Medulla oblongata (tissue), 1 donor: ENCODE results near the gene BOD1.

ENCODE experiments used
- DNase-seq: peaks from one replicate; pipeline ENCODE4 v3.0.0-alpha.2; 2015; ENCODE audit errors: extremely low spot score

Gene BOD1

GRCh38 chr5:173640156-173640804 is 23.8 kb upstream of the BOD1 start:
- DNase-seq = no peak

GRCh38 chr5:173638126-173639040 is 21.9 kb upstream of the BOD1 start:
- DNase-seq = no peak

- DNase-seq = no peak
Observed at GRCh38 chr5:173637340-173637739, 20.9 kb upstream of the BOD1 start.

GRCh38 chr5:173634465-173634983 is 18.1 kb upstream of the BOD1 start:
- no peak for DNase-seq

GRCh38 chr5:173633304-173633703 is 16.9 kb upstream of the BOD1 start:
- DNase-seq = no peak

GRCh38 chr5:173631478-173631877 is 15.0 kb upstream of the BOD1 start:
- DNase-seq = no peak

- no peak for DNase-seq
Observed at GRCh38 chr5:173630724-173631365, 14.4 kb upstream of the BOD1 start.

GRCh38 chr5:173629628-173630027 is 13.2 kb upstream of the BOD1 start:
- no peak for DNase-seq

- no peak for DNase-seq
Observed at GRCh38 chr5:173628501-173628900, 12.1 kb upstream of the BOD1 start.

- peak; percentile 92 for DNase-seq
Observed at GRCh38 chr5:173627860-173628392, 11.5 kb upstream of the BOD1 start.

GRCh38 chr5:173627271-173627670 is 10.8 kb upstream of the BOD1 start:
- DNase-seq = no peak

- peak; percentile 82 for DNase-seq
Observed at GRCh38 chr5:173626505-173626820, 10.0 kb upstream of the BOD1 start.

GRCh38 chr5:173625673-173626504 is 9.4 kb upstream of the BOD1 start:
- DNase-seq = no peak

- no peak for DNase-seq
Observed at GRCh38 chr5:173625261-173625660, 8.8 kb upstream of the BOD1 start.

- no peak for DNase-seq
Observed at GRCh38 chr5:173624282-173624681, 7.8 kb upstream of the BOD1 start.

- no peak for DNase-seq
Observed at GRCh38 chr5:173623789-173624188, 7.3 kb upstream of the BOD1 start.

- no peak for DNase-seq
Observed at GRCh38 chr5:173623296-173623771, 6.9 kb upstream of the BOD1 start.

- DNase-seq = no peak
Observed at GRCh38 chr5:173622183-173623047, 6.0 kb upstream of the BOD1 start.

GRCh38 chr5:173620784-173621183 is 4.3 kb upstream of the BOD1 start:
- DNase-seq = no peak

- peak; percentile 88 for DNase-seq
Observed at GRCh38 chr5:173618927-173619519, 2.6 kb upstream of the BOD1 start.
